Measurements from ENCODE around the gene PPT2. TPM values are rescaled to one million over a fixed set of nuclear protein-coding genes. Genes with fewer than 3 reads are reported as not detected.

Gene PPT2
- total and polyA plus RNA-seq, 2 of the 13 experiments (the other 11 are each of a cell fraction or from before 2014, with no cell fraction given), result 39.2 to 61.8 TPM

DNA sequence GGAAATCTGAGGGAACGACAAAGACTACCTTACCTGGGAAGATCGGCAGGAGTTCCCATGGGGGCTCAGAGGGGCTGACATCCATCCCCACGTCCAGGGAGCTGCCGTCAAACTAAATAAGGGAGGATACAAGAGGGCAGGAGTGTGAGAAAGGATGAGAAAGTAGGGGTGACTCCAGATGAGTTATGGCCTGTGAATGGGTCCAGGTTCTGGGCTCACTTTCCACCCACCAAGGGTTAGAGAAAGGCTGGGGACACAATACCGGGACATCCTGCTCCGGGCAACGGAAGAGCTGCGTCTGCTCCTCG lies 26.6 kb upstream of the PPT2 start (continued):
- TF ChIP-seq ZNF816 (CRISPR knock-in tag; IDR thresholded peaks at IDR 0.05; ENCODE audit: borderline replicate concordance), result no peak
- TF ChIP-seq, protein P1, sequence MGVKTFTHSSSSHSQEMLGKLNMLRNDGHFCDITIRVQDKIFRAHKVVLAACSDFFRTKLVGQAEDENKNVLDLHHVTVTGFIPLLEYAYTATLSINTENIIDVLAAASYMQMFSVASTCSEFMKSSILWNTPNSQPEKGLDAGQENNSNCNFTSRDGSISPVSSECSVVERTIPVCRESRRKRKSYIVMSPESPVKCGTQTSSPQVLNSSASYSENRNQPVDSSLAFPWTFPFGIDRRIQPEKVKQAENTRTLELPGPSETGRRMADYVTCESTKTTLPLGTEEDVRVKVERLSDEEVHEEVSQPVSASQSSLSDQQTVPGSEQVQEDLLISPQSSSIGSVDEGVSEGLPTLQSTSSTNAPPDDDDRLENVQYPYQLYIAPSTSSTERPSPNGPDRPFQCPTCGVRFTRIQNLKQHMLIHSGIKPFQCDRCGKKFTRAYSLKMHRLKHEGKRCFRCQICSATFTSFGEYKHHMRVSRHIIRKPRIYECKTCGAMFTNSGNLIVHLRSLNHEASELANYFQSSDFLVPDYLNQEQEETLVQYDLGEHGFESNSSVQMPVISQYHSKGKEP (CRISPR knock-in tag; IDR thresholded peaks at IDR 0.05), result no peak
- TF ChIP-seq, protein P2, sequence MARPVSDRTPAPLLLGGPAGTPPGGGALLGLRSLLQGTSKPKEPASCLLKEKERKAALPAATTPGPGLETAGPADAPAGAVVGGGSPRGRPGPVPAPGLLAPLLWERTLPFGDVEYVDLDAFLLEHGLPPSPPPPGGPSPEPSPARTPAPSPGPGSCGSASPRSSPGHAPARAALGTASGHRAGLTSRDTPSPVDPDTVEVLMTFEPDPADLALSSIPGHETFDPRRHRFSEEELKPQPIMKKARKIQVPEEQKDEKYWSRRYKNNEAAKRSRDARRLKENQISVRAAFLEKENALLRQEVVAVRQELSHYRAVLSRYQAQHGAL (CRISPR knock-in tag; IDR thresholded peaks at IDR 0.05; ENCODE audit: not compliant biosample characterization), result peak; percentile 22
- TF ChIP-seq ZNF317 (CRISPR knock-in tag; IDR thresholded peaks at IDR 0.05), result peak; percentile 60; the same call in 1 of the 2 replicates
- TF ChIP-seq ZNF530 (CRISPR knock-in tag; IDR thresholded peaks at IDR 0.05; ENCODE audit: low read depth), result peak; percentile 34; the same call in 1 of the 2 replicates
- no peak for TF ChIP-seq MBD4 (IDR thresholded peaks at IDR 0.05; ENCODE audit: borderline replicate concordance, low read length)
- 0 out of 2 replicates have a peak, but pooled peaks have one; percentile 21 for TF ChIP-seq DR1 (CRISPR knock-in tag; IDR thresholded peaks at IDR 0.05)
- TF ChIP-seq MED1 (CRISPR knock-in tag; IDR thresholded peaks at IDR 0.05), result 0 out of 2 replicates have a peak, but pooled peaks have one; percentile 6
- TF ChIP-seq, protein P3, sequence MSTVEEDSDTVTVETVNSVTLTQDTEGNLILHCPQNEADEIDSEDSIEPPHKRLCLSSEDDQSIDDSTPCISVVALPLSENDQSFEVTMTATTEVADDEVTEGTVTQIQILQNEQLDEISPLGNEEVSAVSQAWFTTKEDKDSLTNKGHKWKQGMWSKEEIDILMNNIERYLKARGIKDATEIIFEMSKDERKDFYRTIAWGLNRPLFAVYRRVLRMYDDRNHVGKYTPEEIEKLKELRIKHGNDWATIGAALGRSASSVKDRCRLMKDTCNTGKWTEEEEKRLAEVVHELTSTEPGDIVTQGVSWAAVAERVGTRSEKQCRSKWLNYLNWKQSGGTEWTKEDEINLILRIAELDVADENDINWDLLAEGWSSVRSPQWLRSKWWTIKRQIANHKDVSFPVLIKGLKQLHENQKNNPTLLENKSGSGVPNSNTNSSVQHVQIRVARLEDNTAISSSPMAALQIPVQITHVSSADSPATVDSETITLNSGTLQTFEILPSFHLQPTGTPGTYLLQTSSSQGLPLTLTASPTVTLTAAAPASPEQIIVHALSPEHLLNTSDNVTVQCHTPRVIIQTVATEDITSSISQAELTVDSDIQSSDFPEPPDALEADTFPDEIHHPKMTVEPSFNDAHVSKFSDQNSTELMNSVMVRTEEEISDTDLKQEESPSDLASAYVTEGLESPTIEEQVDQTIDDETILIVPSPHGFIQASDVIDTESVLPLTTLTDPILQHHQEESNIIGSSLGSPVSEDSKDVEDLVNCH (CRISPR knock-in tag; IDR thresholded peaks at IDR 0.05), result no peak
- TF ChIP-seq, protein P4, sequence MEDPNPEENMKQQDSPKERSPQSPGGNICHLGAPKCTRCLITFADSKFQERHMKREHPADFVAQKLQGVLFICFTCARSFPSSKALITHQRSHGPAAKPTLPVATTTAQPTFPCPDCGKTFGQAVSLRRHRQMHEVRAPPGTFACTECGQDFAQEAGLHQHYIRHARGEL (CRISPR knock-in tag; IDR thresholded peaks at IDR 0.05), result 0 out of 2 replicates have a peak, but pooled peaks have one; percentile 33
- peak; percentile 37; the same call in 1 of the 2 replicates for TF ChIP-seq ZFY (CRISPR knock-in tag; IDR thresholded peaks at IDR 0.05)
- no peak for TF ChIP-seq BRCA1 (CRISPR knock-in tag; IDR thresholded peaks at IDR 0.05)
- TF ChIP-seq IRX3 (CRISPR knock-in tag; IDR thresholded peaks at IDR 0.05; ENCODE audit: borderline replicate concordance, low read depth), result no peak
- no peak for TF ChIP-seq JDP2 (CRISPR knock-in tag; IDR thresholded peaks at IDR 0.05; ENCODE audit: borderline replicate concordance)
- TF ChIP-seq, protein P5, sequence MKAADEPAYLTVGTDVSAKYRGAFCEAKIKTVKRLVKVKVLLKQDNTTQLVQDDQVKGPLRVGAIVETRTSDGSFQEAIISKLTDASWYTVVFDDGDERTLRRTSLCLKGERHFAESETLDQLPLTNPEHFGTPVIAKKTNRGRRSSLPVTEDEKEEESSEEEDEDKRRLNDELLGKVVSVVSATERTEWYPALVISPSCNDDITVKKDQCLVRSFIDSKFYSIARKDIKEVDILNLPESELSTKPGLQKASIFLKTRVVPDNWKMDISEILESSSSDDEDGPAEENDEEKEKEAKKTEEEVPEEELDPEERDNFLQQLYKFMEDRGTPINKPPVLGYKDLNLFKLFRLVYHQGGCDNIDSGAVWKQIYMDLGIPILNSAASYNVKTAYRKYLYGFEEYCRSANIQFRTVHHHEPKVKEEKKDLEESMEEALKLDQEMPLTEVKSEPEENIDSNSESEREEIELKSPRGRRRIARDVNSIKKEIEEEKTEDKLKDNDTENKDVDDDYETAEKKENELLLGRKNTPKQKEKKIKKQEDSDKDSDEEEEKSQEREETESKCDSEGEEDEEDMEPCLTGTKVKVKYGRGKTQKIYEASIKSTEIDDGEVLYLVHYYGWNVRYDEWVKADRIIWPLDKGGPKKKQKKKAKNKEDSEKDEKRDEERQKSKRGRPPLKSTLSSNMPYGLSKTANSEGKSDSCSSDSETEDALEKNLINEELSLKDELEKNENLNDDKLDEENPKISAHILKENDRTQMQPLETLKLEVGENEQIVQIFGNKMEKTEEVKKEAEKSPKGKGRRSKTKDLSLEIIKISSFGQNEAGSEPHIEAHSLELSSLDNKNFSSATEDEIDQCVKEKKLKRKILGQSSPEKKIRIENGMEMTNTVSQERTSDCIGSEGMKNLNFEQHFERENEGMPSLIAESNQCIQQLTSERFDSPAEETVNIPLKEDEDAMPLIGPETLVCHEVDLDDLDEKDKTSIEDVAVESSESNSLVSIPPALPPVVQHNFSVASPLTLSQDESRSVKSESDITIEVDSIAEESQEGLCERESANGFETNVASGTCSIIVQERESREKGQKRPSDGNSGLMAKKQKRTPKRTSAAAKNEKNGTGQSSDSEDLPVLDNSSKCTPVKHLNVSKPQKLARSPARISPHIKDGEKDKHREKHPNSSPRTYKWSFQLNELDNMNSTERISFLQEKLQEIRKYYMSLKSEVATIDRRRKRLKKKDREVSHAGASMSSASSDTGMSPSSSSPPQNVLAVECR (CRISPR knock-in tag; IDR thresholded peaks at IDR 0.05; ENCODE audit: borderline replicate concordance), result no peak
- 0 out of 2 replicates have a peak, but pooled peaks have one; percentile 27 for TF ChIP-seq SAFB2 (CRISPR knock-in tag; IDR thresholded peaks at IDR 0.05; ENCODE audit: borderline replicate concordance, low read depth)
- no peak for TF ChIP-seq ZNF292 (CRISPR knock-in tag; IDR thresholded peaks at IDR 0.05; ENCODE audit: borderline replicate concordance, low read depth)
- no peak for TF ChIP-seq TSC22D2 (CRISPR knock-in tag; IDR thresholded peaks at IDR 0.05; ENCODE audit: borderline replicate concordance)
- 0 out of 2 replicates have a peak, but pooled peaks have one; percentile 13 for TF ChIP-seq MEIS2 (CRISPR knock-in tag; IDR thresholded peaks at IDR 0.05)
- TF ChIP-seq NR2F2 (IDR thresholded peaks at IDR 0.05; ENCODE audit: borderline replicate concordance, low read depth), result 0 out of 2 replicates have a peak, but pooled peaks have one; percentile 6
